Calu3 (cell line): ENCODE data around the gene CBX3. TPM values are rescaled to one million over a fixed set of nuclear protein-coding genes. Genes with fewer than 3 reads are reported as not detected.

Source experiments
- BruUV-seq: library from RNA; stranded (reverse); fragments of 400-500 nt; replicated peaks from 2 replicates; lab custom pipeline; 2021; lab: Mats Ljungman, UMichigan
- CTCF ChIA-PET: fragments of 300-600 bp; sonication (Branson Sonifier 250); formaldehyde crosslinking; loops from one replicate; lab custom pipeline; 2022; ENCODE audit warnings: antibody characterized with exemption; lab: Charles Lee
- DNase-seq: peaks from one replicate; pipeline ENCODE4 v3.0.0; 2022
- H3K27ac Mint-ChIP-seq: one replicate; pipeline ENCODE4 v1.8.0; 2022; ENCODE audit warnings: mixed read lengths; ENCODE audit not compliant: unreplicated experiment
- H3K27me3 Mint-ChIP-seq: one replicate; pipeline ENCODE4 v1.8.0; 2022; ENCODE audit warnings: mixed read lengths; ENCODE audit not compliant: unreplicated experiment
- H3K36me3 Mint-ChIP-seq: one replicate; pipeline ENCODE4 v1.8.0; 2022; ENCODE audit warnings: mild to moderate bottlenecking, moderate library complexity, mixed read lengths; ENCODE audit not compliant: insufficient read depth, unreplicated experiment
- H3K4me1 Mint-ChIP-seq: one replicate; pipeline ENCODE4 v1.8.0; 2022; ENCODE audit warnings: mild to moderate bottlenecking, low read depth, mixed read lengths; ENCODE audit not compliant: unreplicated experiment
- H3K4me3 Mint-ChIP-seq: one replicate; pipeline ENCODE4 v1.8.0; 2022; ENCODE audit warnings: mild to moderate bottlenecking, low read depth, moderate library complexity, mixed read lengths; ENCODE audit not compliant: unreplicated experiment
- H3K9me3 Mint-ChIP-seq: one replicate; pipeline ENCODE4 v1.8.0; 2022; ENCODE audit warnings: low read depth, mixed read lengths; ENCODE audit not compliant: unreplicated experiment
- intact Hi-C: fragments of 100-400 bp; cut with micrococcal nuclease; formaldehyde crosslinking; loops from one replicate; pipeline ENCODE4 v1.10.0; 2022; ENCODE audit not compliant: unreplicated experiment
- total RNA-seq: library from RNA; stranded (reverse); gene quantifications from 2 replicates; pipeline ENCODE4 v1.2.3, GENCODE V29; 2022
- TF ChIP-seq, protein P1 (sequence below): fragments of 200-600 bp; IDR thresholded peaks from one replicate; pipeline ENCODE4 v1.8.0; 2022; ENCODE audit warnings: antibody characterized with exemption; ENCODE audit not compliant: unreplicated experiment

The CBX3 gene
- total RNA-seq, 1 experiment from 2014 or later, result 417 TPM

GRCh38 chr7:26187380-26188205, 14.0 kb upstream of the CBX3 start:
- BruUV-seq, result no TSS peak
- no peaks in the 10 kb centered on the region for H3K9me3 Mint-ChIP-seq
- TF ChIP-seq, protein P1, sequence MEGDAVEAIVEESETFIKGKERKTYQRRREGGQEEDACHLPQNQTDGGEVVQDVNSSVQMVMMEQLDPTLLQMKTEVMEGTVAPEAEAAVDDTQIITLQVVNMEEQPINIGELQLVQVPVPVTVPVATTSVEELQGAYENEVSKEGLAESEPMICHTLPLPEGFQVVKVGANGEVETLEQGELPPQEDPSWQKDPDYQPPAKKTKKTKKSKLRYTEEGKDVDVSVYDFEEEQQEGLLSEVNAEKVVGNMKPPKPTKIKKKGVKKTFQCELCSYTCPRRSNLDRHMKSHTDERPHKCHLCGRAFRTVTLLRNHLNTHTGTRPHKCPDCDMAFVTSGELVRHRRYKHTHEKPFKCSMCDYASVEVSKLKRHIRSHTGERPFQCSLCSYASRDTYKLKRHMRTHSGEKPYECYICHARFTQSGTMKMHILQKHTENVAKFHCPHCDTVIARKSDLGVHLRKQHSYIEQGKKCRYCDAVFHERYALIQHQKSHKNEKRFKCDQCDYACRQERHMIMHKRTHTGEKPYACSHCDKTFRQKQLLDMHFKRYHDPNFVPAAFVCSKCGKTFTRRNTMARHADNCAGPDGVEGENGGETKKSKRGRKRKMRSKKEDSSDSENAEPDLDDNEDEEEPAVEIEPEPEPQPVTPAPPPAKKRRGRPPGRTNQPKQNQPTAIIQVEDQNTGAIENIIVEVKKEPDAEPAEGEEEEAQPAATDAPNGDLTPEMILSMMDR, result no peak
- peaks cover 100% of the 10 kb centered on the region for H3K36me3 Mint-ChIP-seq
- H3K27ac Mint-ChIP-seq, result peak overlapping the region; percentile 41
- intact Hi-C loops, result loop anchor here (5.0 kb wide), 1 partner anchor 355 kb away; no protein-coding TSS in a partner anchor
- no peak for DNase-seq
- H3K4me1 Mint-ChIP-seq, result peaks cover 76% of the 10 kb centered on the region
- no peak overlapping the region for H3K4me3 Mint-ChIP-seq
- CTCF ChIA-PET, result interaction anchor here (0.8 to 1.7 kb wide), 4 partner anchors 9 to 295 kb away, joined by 3 read pairs; no protein-coding TSS in a partner anchor
- no peaks in the 10 kb centered on the region for H3K27me3 Mint-ChIP-seq

DNA sequence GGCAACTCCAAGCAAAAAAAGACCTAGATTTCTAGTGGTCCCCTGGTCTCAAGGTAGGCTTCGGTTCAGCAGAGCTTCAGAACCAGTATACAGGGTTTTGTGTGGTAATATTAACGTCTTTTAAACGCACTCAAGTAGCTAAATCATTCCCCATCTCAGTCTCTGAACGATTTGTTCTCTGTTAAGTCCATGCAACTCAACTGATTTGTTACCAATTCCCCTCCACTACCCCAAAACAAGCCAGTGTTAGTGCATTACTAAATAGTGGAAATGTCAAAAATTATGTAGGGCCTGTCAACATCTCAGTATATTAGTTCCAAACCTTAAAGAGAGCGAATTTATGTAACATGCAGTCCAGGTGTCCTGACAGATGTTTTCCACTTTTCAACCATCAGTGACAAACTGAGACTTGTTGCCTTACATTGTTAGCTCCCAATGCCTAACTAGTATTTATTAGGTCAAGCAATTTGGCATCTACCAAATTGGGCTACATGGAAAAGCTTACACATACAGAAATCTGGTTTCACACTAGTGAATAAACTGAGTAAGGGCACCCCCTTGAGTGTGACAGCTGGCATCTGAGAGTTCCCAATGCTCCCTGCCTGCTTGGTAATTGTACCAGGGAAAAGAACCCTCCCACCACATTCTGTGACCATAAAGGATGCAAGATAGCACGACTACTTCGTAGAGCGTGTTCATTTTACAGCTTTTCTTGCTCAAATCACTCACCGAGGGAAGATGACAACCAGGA, 13.2 kb upstream of the CBX3 start:
- H3K36me3 Mint-ChIP-seq, result peaks cover 100% of the 10 kb centered on the region
- DNase-seq, result no peak
- CTCF ChIA-PET, result interaction anchor here (1.0 to 1.2 kb wide), 3 partner anchors 9 to 60 kb away, joined by 3 to 7 read pairs (median 4); no protein-coding TSS in a partner anchor
- TF ChIP-seq, protein P1, result no peak
- no TSS peak for BruUV-seq
- H3K4me3 Mint-ChIP-seq, result no peak overlapping the region
- intact Hi-C loops, result loop anchor here (5.0 kb wide), 1 partner anchor 354 kb away; no protein-coding TSS in a partner anchor
- peak overlapping the region; percentile 41 for H3K27ac Mint-ChIP-seq
- no peaks in the 10 kb centered on the region for H3K9me3 Mint-ChIP-seq
- no peaks in the 10 kb centered on the region for H3K27me3 Mint-ChIP-seq
- H3K4me1 Mint-ChIP-seq, result peaks cover 83% of the 10 kb centered on the region

GRCh38 chr7:26188957-26189541, 12.5 kb upstream of the CBX3 start:
- BruUV-seq, result no TSS peak
- TF ChIP-seq, protein P1, result no peak
- intact Hi-C loops, result loop anchor here (5.0 kb wide), 1 partner anchor 353 kb away; no protein-coding TSS in a partner anchor
- CTCF ChIA-PET, result interaction anchor here (1.0 to 1.2 kb wide), 3 partner anchors 8 to 61 kb away, joined by 3 to 7 read pairs (median 4); no protein-coding TSS in a partner anchor
- Mint-ChIP-seq H3K4me3 (peak overlapping the region; percentile 29), H3K36me3 (peaks cover 100% of the 10 kb centered on the region), H3K4me1 (peaks cover 83% of the 10 kb centered on the region), H3K27ac (peak overlapping the region; percentile 41), H3K27me3 (no peaks in the 10 kb centered on the region), H3K9me3 (no peaks in the 10 kb centered on the region)
- no peak for DNase-seq

- peak overlapping the region; percentile 29 for H3K4me3 Mint-ChIP-seq
- CTCF ChIA-PET, result interaction anchor here (1.2 kb wide), 1 partner anchor 34 kb away, joined by 4 read pairs; no protein-coding TSS in a partner anchor
- TF ChIP-seq, protein P1, result no peak
- intact Hi-C loops, result loop anchor here (1.0 to 5.0 kb wide), 2 partner anchors 9 to 353 kb away; no protein-coding TSS in a partner anchor
- H3K9me3 Mint-ChIP-seq, result no peaks in the 10 kb centered on the region
- no peaks in the 10 kb centered on the region for H3K27me3 Mint-ChIP-seq
- peak overlapping the region; percentile 41 for H3K27ac Mint-ChIP-seq
- peaks cover 82% of the 10 kb centered on the region for H3K4me1 Mint-ChIP-seq
- no peak for DNase-seq
- H3K36me3 Mint-ChIP-seq, result peaks cover 100% of the 10 kb centered on the region
- BruUV-seq, result no TSS peak
Measured at GRCh38 chr7:26189697-26190096, 11.8 kb upstream of the CBX3 start.
